HepG2 (cell line): ENCODE data around the gene GRM6. TPM values are rescaled to one million over a fixed set of nuclear protein-coding genes. Genes with fewer than 3 reads are reported as not detected.

Source experiments
- CEBPZ ChIP-seq: IDR thresholded peaks from 2 replicates; pipeline ENCODE4 v1.6.1; 2012; ENCODE audit warnings: low read length, improper control_type of control experiment
- ELF1 ChIP-seq: sonication (generic); formaldehyde crosslinking; IDR thresholded peaks from 2 replicates; pipeline ENCODE4 v1.4.0; 2020; ENCODE audit warnings: missing genetic modification reagents
- FOXK1 ChIP-seq: sonication (generic); formaldehyde crosslinking; IDR thresholded peaks from 2 replicates; pipeline ENCODE4 v1.4.0; 2020; ENCODE audit warnings: low read depth, missing genetic modification reagents, borderline replicate concordance
- GTF2F1 ChIP-seq: fragments of 150-350 bp; IDR thresholded peaks from 2 replicates; pipeline ENCODE4 v1.6.1; 2014; ENCODE audit warnings: low read length
- KAT2B ChIP-seq: fragments of 150-350 bp; IDR thresholded peaks from 2 replicates; pipeline ENCODE4 v1.6.1; 2014; ENCODE audit warnings: low read depth, low read length, borderline replicate concordance
- PPARG ChIP-seq: conservative IDR thresholded peaks from 2 replicates; pipeline ENCODE4 v1.6.1; 2016; ENCODE audit warnings: missing biosample characterization, missing genetic modification reagents
- PTBP1 ChIP-seq: fragments of 200-400 bp; formaldehyde crosslinking; IDR thresholded peaks from 2 replicates; pipeline ENCODE4 v1.6.1; 2018; ENCODE audit warnings: low read length, low read depth; ENCODE audit not compliant: poor library complexity, severe bottlenecking
- RXRB ChIP-seq: IDR thresholded peaks from 2 replicates; pipeline ENCODE4 v1.6.1; 2016; ENCODE audit warnings: borderline replicate concordance, missing genetic modification reagents, missing compliant biosample characterization
- SALL1 ChIP-seq: sonication (generic); formaldehyde crosslinking; IDR thresholded peaks from 2 replicates; pipeline ENCODE4 v1.8.0; 2022; ENCODE audit warnings: mild to moderate bottlenecking, missing genetic modification reagents
- SP2 ChIP-seq: sonication (generic); formaldehyde crosslinking; IDR thresholded peaks from 2 replicates; pipeline ENCODE4 v1.5.1; 2020; ENCODE audit warnings: mild to moderate bottlenecking, missing genetic modification reagents
- XRCC5 ChIP-seq: fragments of 200-400 bp; formaldehyde crosslinking; optimal IDR thresholded peaks from 2 replicates; pipeline ENCODE3; 2017; ENCODE audit warnings: mild to moderate bottlenecking, low read length
- ZNF17 ChIP-seq: sonication (generic); formaldehyde crosslinking; IDR thresholded peaks from 2 replicates; pipeline ENCODE4 v1.5.0; 2020; ENCODE audit warnings: mild to moderate bottlenecking, missing genetic modification reagents
- ZNF205 ChIP-seq: IDR thresholded peaks from 2 replicates; pipeline ENCODE4 v1.6.1; 2018; ENCODE audit warnings: missing biosample characterization, missing genetic modification reagents
- ZNF280B ChIP-seq: sonication (generic); formaldehyde crosslinking; IDR thresholded peaks from 2 replicates; pipeline ENCODE4 v1.5.0; 2020; ENCODE audit warnings: missing genetic modification reagents, mild to moderate bottlenecking, borderline replicate concordance
- ZNF317 ChIP-seq: sonication (generic); formaldehyde crosslinking; IDR thresholded peaks from 2 replicates; pipeline ENCODE4 v1.5.0; 2020; ENCODE audit warnings: mild to moderate bottlenecking, missing genetic modification reagents
- ZNF33B ChIP-seq: sonication (generic); formaldehyde crosslinking; IDR thresholded peaks from 2 replicates; pipeline ENCODE4 v1.5.1; 2020; ENCODE audit warnings: mild to moderate bottlenecking, missing genetic modification reagents
- ZNF432 ChIP-seq: sonication (generic); formaldehyde crosslinking; IDR thresholded peaks from 2 replicates; pipeline ENCODE4 v1.5.0; 2020; ENCODE audit warnings: missing genetic modification reagents, mild to moderate bottlenecking, borderline replicate concordance
- ZNF441 ChIP-seq: sonication (generic); formaldehyde crosslinking; IDR thresholded peaks from 2 replicates; pipeline ENCODE4 v1.7.0; 2021; ENCODE audit warnings: missing genetic modification reagents, borderline replicate concordance
- ZNF496 ChIP-seq: sonication (generic); formaldehyde crosslinking; IDR thresholded peaks from 2 replicates; pipeline ENCODE4 v1.8.1; 2023; ENCODE audit warnings: mild to moderate bottlenecking, moderate library complexity, missing genetic modification reagents; ENCODE audit not compliant: insufficient replicate concordance
- ZNF549 ChIP-seq: sonication (generic); formaldehyde crosslinking; IDR thresholded peaks from 2 replicates; pipeline ENCODE4 v1.5.0; 2020; ENCODE audit warnings: missing genetic modification reagents
- ZNF574 ChIP-seq: sonication (generic); formaldehyde crosslinking; IDR thresholded peaks from 2 replicates; pipeline ENCODE4 v1.4.0; 2020; ENCODE audit warnings: missing genetic modification reagents
- ZNF660 ChIP-seq: sonication (generic); formaldehyde crosslinking; IDR thresholded peaks from 2 replicates; pipeline ENCODE4 v1.5.1; 2020; ENCODE audit warnings: mild to moderate bottlenecking, low read depth, missing genetic modification reagents, borderline replicate concordance
- ZNF740 ChIP-seq: sonication (generic); formaldehyde crosslinking; IDR thresholded peaks from 2 replicates; pipeline ENCODE4 v1.4.0; 2020; ENCODE audit warnings: missing genetic modification reagents
- polyA plus RNA-seq, 8 experiments: library from polyadenylated mRNA; depleted of rRNA in 3 of 8; stranded (reverse) in 7 of 8; unstranded in 1 of 8; fragments of >200 nt; fragmentation: Illumina TruSeq in 4 of 8; extraction: Trizol in 4 of 8; gene quantifications; 2 replicates each; pipeline versions ENCODE4 v1.2.1 to v1.2.3, GENCODE V29; 2011 to 2016; ENCODE audit warnings: low read depth in 4 of 8, missing spikeins in 1 of 8, mixed read lengths in 1 of 8; ENCODE audit not compliant: insufficient read depth in 1 of 8
- total RNA-seq, 5 experiments: library from RNA; depleted of rRNA; stranded (reverse); fragments of >200 nt; fragmentation: Illumina TruSeq; extraction: Trizol; gene quantifications; 2 replicates each; pipeline ENCODE4 v1.2.3, GENCODE V29; 2016; ENCODE audit warnings: low read depth in 1 of 5

The GRM6 gene
- total and polyA plus RNA-seq, 2 of the 13 experiments (the other 11 are each of a cell fraction or from before 2014, with no cell fraction given), result not detected

GRCh38 chr5:179023528-179024189 is 28.5 kb upstream of the GRM6 start, which contains the start of gene ZNF879 (continued):
- TF ChIP-seq CEBPZ, result no peak
- no peak for TF ChIP-seq ZNF549 (CRISPR knock-in tag)
- peak; percentile 76 for TF ChIP-seq ELF1 (CRISPR knock-in tag)
- TF ChIP-seq ZNF740 (CRISPR knock-in tag), result no peak
- no peak for TF ChIP-seq PTBP1
- TF ChIP-seq ZNF17 (CRISPR knock-in tag), result no peak
- TF ChIP-seq XRCC5, result peak; percentile 33
- TF ChIP-seq ZNF432 (CRISPR knock-in tag), result no peak
- no peak for TF ChIP-seq PPARG
- peak; percentile 60; the same call in 1 of the 2 replicates for TF ChIP-seq FOXK1 (CRISPR knock-in tag)
- peak; percentile 11; the same call in 1 of the 2 replicates for TF ChIP-seq RXRB (CRISPR knock-in tag)
- no peak for TF ChIP-seq KAT2B
- TF ChIP-seq SP2 (CRISPR knock-in tag), result no peak
- TF ChIP-seq ZNF441, result no peak
- TF ChIP-seq ZNF33B (CRISPR knock-in tag), result no peak; the same call in 1 of the 2 replicates
- no peak for TF ChIP-seq GTF2F1
- TF ChIP-seq SALL1 (CRISPR knock-in tag), result peak; percentile 48; the same call in 1 of the 2 replicates
- TF ChIP-seq ZNF660 (CRISPR knock-in tag), result no peak
- no peak for TF ChIP-seq ZNF317 (CRISPR knock-in tag)
- TF ChIP-seq ZNF280B, result no peak
- peak; percentile 80 for TF ChIP-seq ZNF574 (CRISPR knock-in tag)
- no peak for TF ChIP-seq ZNF496 (CRISPR knock-in tag)
- 0 out of 2 replicates have a peak, but pooled peaks have one; percentile 18 for TF ChIP-seq ZNF205
